Gastroesophageal sphincter (tissue), 3 donors: ENCODE measurements around the gene SHC4.

Experiments
- CTCF ChIP-seq, 4 experiments: fragments of 200-600 bp in 2 of 4; fragments of 450-650 bp in 2 of 4; sonication (generic) in 1 of 4; IDR thresholded peaks; one replicate each; pipeline ENCODE4 v1.5.1; 2017 to 2019; ENCODE audit warnings: antibody characterized with exemption in 4 of 4, mild to moderate bottlenecking in 2 of 4, moderate library complexity in 2 of 4
- POLR2A ChIP-seq, 2 donors: fragments of 450-650 bp; IDR thresholded peaks; one replicate each; pipeline ENCODE4 v1.6.1; 2017; ENCODE audit warnings: antibody characterized with exemption in 2 of 2, mild to moderate bottlenecking in 2 of 2, moderate library complexity in 1 of 2

- TF ChIP-seq CTCF (IDR thresholded peaks at IDR 0.05) (no peak), POLR2A (IDR thresholded peaks at IDR 0.05) (no peak)
These were observed 179.0 kb downstream of the SHC4 start for GRCh38 chr15:48784756-48785155.
